K562 (cell line): Measurements from ENCODE around the gene KCNA4. TPM values are rescaled to one million over a fixed set of nuclear protein-coding genes. Genes with fewer than 3 reads are reported as not detected.

Source experiments
- ATAC-seq: fragments of 200-7000 bp; cut with Tn5 transposase; 3 replicates; pipeline ENCODE4 v1.9.1; 2020; ENCODE audit warnings: moderate library complexity
- BruUV-seq: library from RNA; stranded (reverse); fragments of 400-500 nt; replicated peaks from 2 replicates; lab custom pipeline; 2021; lab: Mats Ljungman, UMichigan
- CTCF ChIA-PET: fragments of 300-600 bp; formaldehyde crosslinking; extraction: SDS; loops from one replicate; lab custom pipeline; 2021; ENCODE audit warnings: low intra/inter-chr PET ratio; lab: Yijun Ruan, JAX
- POLR2A ChIA-PET: fragments of 300-600, 350-650 bp; sonication (Branson Sonifier 250); formaldehyde crosslinking; extraction: SDS; loops from one replicate; lab custom pipeline; 2021; ENCODE audit warnings: antibody characterized with exemption, inconsistent platforms; lab: Yijun Ruan, JAX
- DNase-seq, 4 experiments: peaks; one replicate each; pipeline versions ENCODE4 v3.0.0 to v3.0.0-alpha.2; 2011 to 2018; ENCODE audit warnings: low spot score in 3 of 4, mixed read lengths in 3 of 4; ENCODE audit errors: extremely low read depth in 1 of 4
- FAIRE-seq: peaks from 2 replicates; lab custom pipeline; 2011; peaks lifted over from hg19 to GRCh38; lab: Jason Lieb, UNC
- H2AFZ ChIP-seq: 2 replicates; pipeline ENCODE4 v1.6.0; 2011; ENCODE audit warnings: low read depth, low read length, control low read depth, inconsistent platforms
- H3K27ac ChIP-seq: fragments of 200-600 bp; 3 replicates; pipeline ENCODE4 v1.8.0; 2011; ENCODE audit warnings: low read depth, mild to moderate bottlenecking, control low read depth, inconsistent platforms, low read length, moderate library complexity, mixed read lengths; ENCODE audit errors: extremely low read depth
- H3K27me3 ChIP-seq, 2 experiments: fragments of 300-600 bp in 1 of 2; 2 replicates in 1 of 2; 3 replicates in 1 of 2; pipeline versions ENCODE4 v1.6.0 to v1.8.0; 2011; ENCODE audit warnings: inconsistent platforms in 2 of 2, low read length in 2 of 2, mild to moderate bottlenecking in 1 of 2, mixed read lengths in 1 of 2, moderate library complexity in 1 of 2; ENCODE audit not compliant: control insufficient read depth in 2 of 2, insufficient read depth in 2 of 2
- H3K36me3 ChIP-seq: fragments of 300-600 bp; 3 replicates; pipeline ENCODE4 v1.8.0; 2011; ENCODE audit warnings: mild to moderate bottlenecking, low read length, inconsistent platforms; ENCODE audit not compliant: control insufficient read depth, insufficient read depth
- H3K4me1 ChIP-seq, 2 experiments: fragments of 200-600 bp in 1 of 2; replicated peaks in 1 of 2; 2 replicates in 1 of 2; 3 replicates in 1 of 2; pipeline versions ENCODE4 v1.5.1 to v1.8.0; 2011; ENCODE audit warnings: inconsistent platforms in 2 of 2, low read length in 2 of 2, mild to moderate bottlenecking in 1 of 2, mixed read lengths in 1 of 2, moderate library complexity in 1 of 2; ENCODE audit not compliant: control insufficient read depth in 2 of 2, insufficient read depth in 2 of 2
- H3K4me2 ChIP-seq: 2 replicates; pipeline ENCODE4 v1.6.1; 2011; ENCODE audit warnings: low read length, control low read depth, inconsistent platforms, mixed read lengths; ENCODE audit not compliant: insufficient read depth
- H3K4me3 ChIP-seq: fragments of 200-600 bp; sonication (generic), shearing (Covaris generic); 2 replicates; pipeline ENCODE4 v1.5.1; 2016; ENCODE audit warnings: control low read depth, inconsistent platforms
- H3K79me2 ChIP-seq: fragments of 200-600 bp; 3 replicates; pipeline ENCODE4 v1.8.0; 2011; ENCODE audit warnings: low read length, inconsistent platforms; ENCODE audit not compliant: control insufficient read depth, insufficient read depth
- H3K9ac ChIP-seq, 2 experiments: 2 replicates each; pipeline versions ENCODE4 v1.6.0 to v1.6.1; 2011; ENCODE audit warnings: low read depth in 2 of 2, low read length in 2 of 2, control low read depth in 1 of 2, inconsistent platforms in 1 of 2, mild to moderate bottlenecking in 1 of 2, mixed read lengths in 1 of 2; ENCODE audit not compliant: insufficient read depth in 1 of 2
- H3K9me1 ChIP-seq: one replicate; pipeline ENCODE4 v1.6.0; 2011; ENCODE audit warnings: inconsistent platforms, mild to moderate bottlenecking, low read length, moderate library complexity; ENCODE audit not compliant: control insufficient read depth, insufficient read depth
- H3K9me3 ChIP-seq: replicated peaks from 2 replicates; pipeline ENCODE4 v1.5.1; 2011; ENCODE audit warnings: low read depth, low read length, inconsistent platforms; ENCODE audit not compliant: control insufficient read depth, insufficient read depth
- H4K20me1 ChIP-seq: replicated peaks from 2 replicates; pipeline ENCODE4 v1.6.1; 2011; ENCODE audit warnings: low read length, inconsistent platforms, mixed read lengths; ENCODE audit not compliant: control insufficient read depth, insufficient read depth
- CEBPG ChIP-seq, 3 experiments: fragments of 200-800 bp in 1 of 3; sonication (Bioruptor generic) in 1 of 3; sonication (generic) in 1 of 3; formaldehyde crosslinking in 1 of 3; IDR thresholded peaks in 2 of 3; conservative IDR thresholded peaks in 1 of 3; 2 replicates each; pipeline versions ENCODE4 v1.6.1 to v1.8.0; 2016 to 2022; ENCODE audit warnings: missing compliant biosample characterization in 2 of 3, missing genetic modification characterization in 2 of 3, mild to moderate bottlenecking in 1 of 3, missing genetic modification reagents in 1 of 3
- KLF16 ChIP-seq: IDR thresholded peaks from 2 replicates; pipeline ENCODE4 v1.6.1; 2016; ENCODE audit warnings: antibody characterized with exemption
- MTA1 ChIP-seq: fragments of 450-650 bp; IDR thresholded peaks from 2 replicates; pipeline ENCODE4 v1.6.1; 2017; ENCODE audit warnings: borderline replicate concordance
- NR2C2 ChIP-seq, 2 experiments: fragments of 200-800 bp in 1 of 2; sonication (Bioruptor generic) in 1 of 2; sonication (generic) in 1 of 2; formaldehyde crosslinking in 1 of 2; IDR thresholded peaks; 2 replicates each; pipeline versions ENCODE4 v1.6.1 to v1.8.0; 2016 to 2022; ENCODE audit warnings: mild to moderate bottlenecking in 1 of 2, missing compliant biosample characterization in 1 of 2, missing genetic modification characterization in 1 of 2, missing genetic modification reagents in 1 of 2
- RBM17 ChIP-seq: fragments of 200-400 bp; formaldehyde crosslinking; IDR thresholded peaks from 2 replicates; pipeline ENCODE4 v1.6.1; 2017; ENCODE audit warnings: low read depth, mild to moderate bottlenecking, low read length, borderline replicate concordance
- REST ChIP-seq, 2 experiments: fragments of 450-650 bp; formaldehyde crosslinking in 1 of 2; IDR thresholded peaks; 2 replicates each; pipeline versions ENCODE4 v1.4.0 to v1.6.1; 2014 to 2020; ENCODE audit warnings: mild to moderate bottlenecking in 2 of 2, borderline replicate concordance in 1 of 2, low read depth in 1 of 2
- SIN3B ChIP-seq: fragments of 450-650 bp; IDR thresholded peaks from 2 replicates; pipeline ENCODE4 v1.6.1; 2017; ENCODE audit warnings: low read depth, mild to moderate bottlenecking, moderate library complexity
- SOX6 ChIP-seq: fragments of 450-650 bp; IDR thresholded peaks from 2 replicates; pipeline ENCODE4 v1.6.1; 2014; ENCODE audit warnings: mild to moderate bottlenecking
- SPI1 ChIP-seq: IDR thresholded peaks from 2 replicates; pipeline ENCODE4 v1.6.1; 2011; ENCODE audit warnings: low read depth, low read length, control low read depth, borderline replicate concordance
- SRSF3 ChIP-seq: fragments of 200-400 bp; formaldehyde crosslinking; IDR thresholded peaks from 2 replicates; pipeline ENCODE4 v1.6.1; 2016; ENCODE audit warnings: mild to moderate bottlenecking, low read length, moderate library complexity; ENCODE audit not compliant: insufficient read depth
- TBL1XR1 ChIP-seq, 2 experiments: IDR thresholded peaks; 2 replicates each; pipeline ENCODE4 v1.6.1; 2012; ENCODE audit warnings: improper control_type of control experiment in 2 of 2, low read length in 2 of 2, mild to moderate bottlenecking in 1 of 2
- ZBED1 ChIP-seq: IDR thresholded peaks from 2 replicates; pipeline ENCODE4 v1.6.1; 2014
- ZNF133 ChIP-seq: fragments of 250-450 bp; sonication (Bioruptor Pico); IDR thresholded peaks from 2 replicates; pipeline ENCODE4 v1.4.0; 2020; ENCODE audit warnings: mild to moderate bottlenecking
- ZNF143 ChIP-seq: sonication (generic); formaldehyde crosslinking; IDR thresholded peaks from 2 replicates; pipeline ENCODE4 v1.9.0; 2022; ENCODE audit warnings: mild to moderate bottlenecking, missing genetic modification reagents
- ZNF232 ChIP-seq: sonication (generic); formaldehyde crosslinking; IDR thresholded peaks from 2 replicates; pipeline ENCODE4 v1.8.0; 2022; ENCODE audit warnings: mild to moderate bottlenecking, missing genetic modification reagents
- ZSCAN29 ChIP-seq: fragments of 450-650 bp; IDR thresholded peaks from 2 replicates; pipeline ENCODE4 v1.6.1; 2017
- WGBS: fragments of 100-300 bp; shearing (Covaris generic); methylation state at CpG from one replicate; pipeline ENCODE4 v1.1.6; 2016; ENCODE audit warnings: low coverage, mixed read lengths; ENCODE audit not compliant: insufficient coverage; ENCODE audit errors: missing lambda C conversion rate; 5-methylcytosine and 5-hydroxymethylcytosine counted together
- in situ Hi-C: fragments of 300-500 bp; cut with MboI; formaldehyde crosslinking; loops from 4 replicates; pipeline ENCODE4 v1.15.0; 2018; ENCODE audit warnings: inconsistent platforms, mixed read lengths
- intact Hi-C: fragments of 100-400 bp; cut with micrococcal nuclease; formaldehyde crosslinking; loops from 2 replicates; pipeline ENCODE4 v1.14.2; 2022
- polyA plus RNA-seq, 8 experiments: library from polyadenylated mRNA; depleted of rRNA in 4 of 8; stranded (reverse) in 5 of 8; unstranded in 3 of 8; fragments of >200 nt; fragmentation: Nextera tagmentation in 2 of 8; fragmentation: Illumina TruSeq in 1 of 8; extraction: Ambion mirVana in 2 of 8; extraction: Trizol in 1 of 8; gene quantifications; 2 replicates each; pipeline versions ENCODE4 v1.2.1 to v1.2.3, GENCODE V29; 2011 to 2014; ENCODE audit warnings: inconsistent platforms in 1 of 8, missing spikeins in 1 of 8
- total RNA-seq, 7 experiments: library from RNA; depleted of rRNA in 6 of 7; stranded (reverse); fragments of >200 nt in 6 of 7; fragmentation: Illumina TruSeq in 2 of 7; extraction: Trizol in 2 of 7; gene quantifications; 2 replicates each; pipeline versions ENCODE4 v1.2.1 to v1.2.3, GENCODE V29; 2011 to 2021; ENCODE audit warnings: low replicate concordance in 1 of 7

Gene KCNA4
- total and polyA plus RNA-seq, 9 of the 15 experiments (the other 6 are each of a cell fraction or from before 2014, with no cell fraction given): not detected

GRCh38 chr11:30049214-30049613 is 32.4 kb upstream of the KCNA4 start:
- H3K4me1 ChIP-seq: no peaks in the 10 kb centered on the region
- H3K79me2 ChIP-seq: no peaks in the 10 kb centered on the region
- in situ Hi-C loops: no loop called here
- H3K36me3 ChIP-seq: no peaks in the 10 kb centered on the region
- H3K27me3 ChIP-seq: no peaks in the 10 kb centered on the region
- WGBS: 0% methylated on average over 2 of the region's 2 CpGs
- H3K4me3 ChIP-seq: no peak overlapping the region
- no peak overlapping the region for H3K9ac ChIP-seq
- no peaks in the 10 kb centered on the region for H3K9me1 ChIP-seq
- H3K27ac ChIP-seq: no peak overlapping the region
- DNase-seq (no peak), FAIRE-seq (no peak), ATAC-seq (no peak)
- CTCF ChIA-PET: no interaction called here
- BruUV-seq: no TSS peak
- H4K20me1 ChIP-seq: no peaks in the 10 kb centered on the region
- TF ChIP-seq ZSCAN29 (no peak), MTA1 (no peak), TBL1XR1 (IDR thresholded peaks at IDR 0.05; ENCODE audit: low read length in 2 of 2) (no peak), ZBED1 (no peak), SIN3B (no peak), SRSF3 (no peak), ZNF133 (CRISPR knock-in tag) (no peak), NR2C2 (CRISPR knock-in tag; IDR thresholded peaks at IDR 0.05) (no peak), NR2C2 (tag; IDR thresholded peaks at IDR 0.05) (no peak), REST (IDR thresholded peaks at IDR 0.05; ENCODE audit: borderline replicate concordance) (no peak), REST (CRISPR knock-in tag; IDR thresholded peaks at IDR 0.05; ENCODE audit: low read depth) (no peak), ZNF143 (no peak), RBM17 (no peak), CEBPG (CRISPR knock-in tag; IDR thresholded peaks at IDR 0.05) (no peak), CEBPG (tag; conservative IDR thresholded peaks at IDR 0.05 in 1 of 2, IDR thresholded peaks at IDR 0.05 in 1 of 2) (no peak), SPI1 (no peak), KLF16 (no peak), ZNF232 (no peak), SOX6 (no peak)
- no peak overlapping the region for H3K4me2 ChIP-seq
- POLR2A ChIA-PET: no interaction called here
- no peak overlapping the region for H2AFZ ChIP-seq
- intact Hi-C loops: no loop called here
- H3K9me3 ChIP-seq: no peaks in the 10 kb centered on the region
